Gastroesophageal sphincter (tissue), 3 donors: ENCODE results near the gene SPRY2.

ENCODE experiments used
- EP300 ChIP-seq: sonication (generic); formaldehyde crosslinking; IDR thresholded peaks from one replicate; pipeline ENCODE4 v1.6.1; 2017; ENCODE audit warnings: antibody characterized with exemption, mild to moderate bottlenecking
- POLR2AphosphoS5 ChIP-seq: sonication (generic); formaldehyde crosslinking; IDR thresholded peaks from one replicate; pipeline ENCODE4 v1.6.1; 2017; ENCODE audit warnings: antibody characterized with exemption
- TF ChIP-seq, protein P1 (sequence below), 4 experiments: fragments of 200-600 bp in 2 of 4; fragments of 450-650 bp in 2 of 4; sonication (generic) in 1 of 4; IDR thresholded peaks; one replicate each; pipeline ENCODE4 v1.5.1; 2017 to 2019; ENCODE audit warnings: antibody characterized with exemption in 4 of 4, mild to moderate bottlenecking in 2 of 4, moderate library complexity in 2 of 4

GRCh38 chr13:80336370-80336769 lies 4.6 kb downstream of the SPRY2 start:
- TF ChIP-seq, protein P1, sequence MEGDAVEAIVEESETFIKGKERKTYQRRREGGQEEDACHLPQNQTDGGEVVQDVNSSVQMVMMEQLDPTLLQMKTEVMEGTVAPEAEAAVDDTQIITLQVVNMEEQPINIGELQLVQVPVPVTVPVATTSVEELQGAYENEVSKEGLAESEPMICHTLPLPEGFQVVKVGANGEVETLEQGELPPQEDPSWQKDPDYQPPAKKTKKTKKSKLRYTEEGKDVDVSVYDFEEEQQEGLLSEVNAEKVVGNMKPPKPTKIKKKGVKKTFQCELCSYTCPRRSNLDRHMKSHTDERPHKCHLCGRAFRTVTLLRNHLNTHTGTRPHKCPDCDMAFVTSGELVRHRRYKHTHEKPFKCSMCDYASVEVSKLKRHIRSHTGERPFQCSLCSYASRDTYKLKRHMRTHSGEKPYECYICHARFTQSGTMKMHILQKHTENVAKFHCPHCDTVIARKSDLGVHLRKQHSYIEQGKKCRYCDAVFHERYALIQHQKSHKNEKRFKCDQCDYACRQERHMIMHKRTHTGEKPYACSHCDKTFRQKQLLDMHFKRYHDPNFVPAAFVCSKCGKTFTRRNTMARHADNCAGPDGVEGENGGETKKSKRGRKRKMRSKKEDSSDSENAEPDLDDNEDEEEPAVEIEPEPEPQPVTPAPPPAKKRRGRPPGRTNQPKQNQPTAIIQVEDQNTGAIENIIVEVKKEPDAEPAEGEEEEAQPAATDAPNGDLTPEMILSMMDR (IDR thresholded peaks at IDR 0.05), result no peak
- no peak for TF ChIP-seq EP300
- no peak for TF ChIP-seq POLR2AphosphoS5
